ENCODE data around the gene CHDH. TPM values are rescaled to one million over a fixed set of nuclear protein-coding genes. Genes with fewer than 3 reads are reported as not detected.

CHDH gene
- total RNA-seq, 1 donor from 2014 or later = 1.0 TPM

GRCh38 chr3:53849916-53850315, 3.7 kb upstream of the CHDH start:
- DNase-seq = no peak

- no peak for DNase-seq
These were observed 584 bp upstream of the CHDH start for GRCh38 chr3:53846851-53847155.

GRCh38 chr3:53845881-53846133, 412 bp downstream of the CHDH start:
- no peak for DNase-seq

GRCh38 chr3:53845103-53845880, 927 bp downstream of the CHDH start:
- peak; percentile 34 for DNase-seq

- no peak for DNase-seq
These were observed 1.7 kb downstream of the CHDH start for GRCh38 chr3:53844262-53845102.

GRCh38 chr3:53843195-53844177, 2.7 kb downstream of the CHDH start:
- no peak for DNase-seq

- DNase-seq = peak; percentile 10
These were observed 3.6 kb downstream of the CHDH start for GRCh38 chr3:53842436-53843194.

- DNase-seq = no peak
These were observed 4.9 kb downstream of the CHDH start for GRCh38 chr3:53841296-53841695.

- DNase-seq = no peak
These were observed 8.9 kb downstream of the CHDH start for GRCh38 chr3:53837331-53837730.

GRCh38 chr3:53836084-53836872, 9.9 kb downstream of the CHDH start:
- DNase-seq = no peak

GRCh38 chr3:53835257-53835656, 11.0 kb downstream of the CHDH start:
- DNase-seq = no peak

- no peak for DNase-seq
These were observed 11.7 kb downstream of the CHDH start for GRCh38 chr3:53834429-53835095.

GRCh38 chr3:53833700-53834099, 12.5 kb downstream of the CHDH start:
- DNase-seq = no peak

- DNase-seq = no peak
These were observed 13.1 kb downstream of the CHDH start for GRCh38 chr3:53833053-53833645.

- DNase-seq = no peak
These were observed 15.3 kb downstream of the CHDH start for GRCh38 chr3:53830944-53831343.

- DNase-seq = no peak
These were observed 16.6 kb downstream of the CHDH start for GRCh38 chr3:53829605-53830004.

- DNase-seq = no peak
These were observed 17.6 kb downstream of the CHDH start for GRCh38 chr3:53828581-53828980.

GRCh38 chr3:53826048-53826447, 20.2 kb downstream of the CHDH start:
- DNase-seq = no peak

GRCh38 chr3:53824795-53825194, 21.4 kb downstream of the CHDH start:
- DNase-seq = no peak

GRCh38 chr3:53823956-53824657, 22.1 kb downstream of the CHDH start:
- no peak for DNase-seq
